ENCODE data around the gene TSPAN18. TPM values are rescaled to one million over a fixed set of nuclear protein-coding genes. Genes with fewer than 3 reads are reported as not detected.

Gene TSPAN18
- total RNA-seq, 1 donor from 2014 or later = 26.3 TPM

GRCh38 chr11:44915004-44915403, 188.2 kb downstream of the TSPAN18 start:
- no peak for DNase-seq (ENCODE audit: low read depth in 2 of 2)

GRCh38 chr11:44915621-44916020, 188.9 kb downstream of the TSPAN18 start:
- peak in 1 of 2 donors; percentile 30 for DNase-seq (ENCODE audit: low read depth in 2 of 2)

GRCh38 chr11:44916331-44916730, 189.6 kb downstream of the TSPAN18 start:
- DNase-seq (ENCODE audit: low read depth in 2 of 2) = peak; percentile 27 to 41

- no peak for DNase-seq (ENCODE audit: low read depth in 2 of 2)
Observed at GRCh38 chr11:44916801-44917385, 190.1 kb downstream of the TSPAN18 start.

GRCh38 chr11:44917741-44918140, 191.0 kb downstream of the TSPAN18 start:
- DNase-seq (ENCODE audit: low read depth in 2 of 2) = no peak

- DNase-seq (ENCODE audit: low read depth in 2 of 2) = no peak
Observed at GRCh38 chr11:44920451-44920850, 193.7 kb downstream of the TSPAN18 start.

- DNase-seq (ENCODE audit: low read depth in 2 of 2) = no peak
Observed at GRCh38 chr11:44923115-44923514, 196.4 kb downstream of the TSPAN18 start.

GRCh38 chr11:44923806-44924205, 197.0 kb downstream of the TSPAN18 start:
- DNase-seq (ENCODE audit: low read depth in 2 of 2) = no peak

- no peak for DNase-seq (ENCODE audit: low read depth in 2 of 2)
Observed at GRCh38 chr11:44926036-44926435, 199.3 kb downstream of the TSPAN18 start.

GRCh38 chr11:44927174-44927661, 200.5 kb downstream of the TSPAN18 start:
- DNase-seq (ENCODE audit: low read depth in 2 of 2) = peak; percentile 20 to 72

- DNase-seq (ENCODE audit: low read depth in 2 of 2) = no peak
Observed at GRCh38 chr11:44928144-44928543, 201.4 kb downstream of the TSPAN18 start.

GRCh38 chr11:44928816-44929215, 202.1 kb downstream of the TSPAN18 start:
- no peak for DNase-seq (ENCODE audit: low read depth in 2 of 2)

GRCh38 chr11:44930588-44931302, 204.0 kb downstream of the TSPAN18 start:
- no peak for DNase-seq (ENCODE audit: low read depth in 2 of 2)

GRCh38 chr11:44931466-44931865, 204.7 kb downstream of the TSPAN18 start:
- DNase-seq (ENCODE audit: low read depth in 2 of 2) = no peak

GRCh38 chr11:44934110-44934509, 207.3 kb downstream of the TSPAN18 start:
- DNase-seq (ENCODE audit: low read depth in 2 of 2) = no peak

GRCh38 chr11:44934735-44935250, 208.0 kb downstream of the TSPAN18 start:
- no peak for DNase-seq (ENCODE audit: low read depth in 2 of 2)

GRCh38 chr11:44936525-44936924, 209.8 kb downstream of the TSPAN18 start:
- DNase-seq (ENCODE audit: low read depth in 2 of 2) = peak; percentile 54 to 69

GRCh38 chr11:44936951-44937543, 210.3 kb downstream of the TSPAN18 start:
- DNase-seq (ENCODE audit: low read depth in 2 of 2) = no peak

GRCh38 chr11:44938066-44938691, 211.4 kb downstream of the TSPAN18 start:
- no peak for DNase-seq (ENCODE audit: low read depth in 2 of 2)

GRCh38 chr11:44939673-44940395, 213.1 kb downstream of the TSPAN18 start:
- DNase-seq (ENCODE audit: low read depth in 2 of 2) = no peak

- DNase-seq (ENCODE audit: low read depth in 2 of 2) = no peak
Observed at GRCh38 chr11:44940404-44940803, 213.6 kb downstream of the TSPAN18 start.
